Vagina (tissue), 2 donors: ENCODE measurements around the gene WDR7. TPM values are rescaled to one million over a fixed set of nuclear protein-coding genes. Genes with fewer than 3 reads are reported as not detected.
A peak's percentile ranks its signal among the peaks of the same experiment; 100 is the strongest.

Experiments used
- DNase-seq, 2 donors: peaks; one replicate each; pipeline ENCODE4 v3.0.0-alpha.2; 2017; ENCODE audit errors: extremely low spot score in 2 of 2
- H3K27ac ChIP-seq: fragments of 200-600 bp; sonication (generic); one replicate; pipeline ENCODE4 v1.5.1; 2019
- H3K27me3 ChIP-seq: fragments of 200-600 bp; sonication (generic); one replicate; pipeline ENCODE4 v1.5.1; 2019
- H3K36me3 ChIP-seq, 2 donors: fragments of 200-600 bp; sonication (generic); one replicate each; pipeline ENCODE4 v1.5.1; 2017 to 2019
- H3K4me1 ChIP-seq: fragments of 200-600 bp; sonication (generic); one replicate; pipeline ENCODE4 v1.5.1; 2019
- H3K4me3 ChIP-seq, 2 donors: fragments of 200-600 bp; sonication (generic); 1 replicate in 1 of 2; 2 replicates in 1 of 2; pipeline ENCODE4 v1.5.1; 2016 to 2019
- H3K9me3 ChIP-seq: fragments of 200-600 bp; sonication (generic); one replicate; pipeline ENCODE4 v1.5.1; 2019
- CTCF ChIP-seq, 3 experiments: fragments of 450-650 bp in 2 of 3; fragments of 200-600 bp in 1 of 3; sonication (generic) in 1 of 3; IDR thresholded peaks; one replicate each; pipeline ENCODE4 v1.5.1; 2017 to 2019; ENCODE audit warnings: antibody characterized with exemption in 3 of 3, mild to moderate bottlenecking in 2 of 3, moderate library complexity in 2 of 3
- POLR2A ChIP-seq, 2 donors: fragments of 450-650 bp; IDR thresholded peaks; one replicate each; pipeline ENCODE4 v1.6.1; 2017; ENCODE audit warnings: antibody characterized with exemption in 2 of 2, mild to moderate bottlenecking in 2 of 2, moderate library complexity in 2 of 2
- POLR2AphosphoS5 ChIP-seq, 2 donors: sonication (generic); formaldehyde crosslinking; IDR thresholded peaks; one replicate each; pipeline ENCODE4 v1.9.0; 2017; ENCODE audit warnings: antibody characterized with exemption in 2 of 2, mild to moderate bottlenecking in 2 of 2, low read depth in 1 of 2; ENCODE audit not compliant: insufficient read depth in 1 of 2
- intact Hi-C: fragments of 100-400 bp; cut with DNase I; formaldehyde crosslinking; loops from one replicate; pipeline ENCODE4 v1.15.1; 2023
- total RNA-seq: library from RNA; depleted of rRNA; stranded (reverse); fragments of >200 nt; gene quantifications from one replicate; pipeline ENCODE4 v1.2.3, GENCODE V29; 2016

The WDR7 gene
- total RNA-seq, 1 donor from 2014 or later = 26.3 TPM

GRCh38 chr18:56638232-56639103, 12.7 kb upstream of the WDR7 start, which contains the start of gene TXNL1:
TSS of gene TXNL1 (minus strand) at chr18:56638592. CDS start at chr18:56638440, 152 bp downstream.
- no peaks in the 10 kb centered on the region for H3K9me3 ChIP-seq
- DNase-seq = peak; percentile 99
- H3K4me3 ChIP-seq = peak within 1 kb of the TSS; percentile 86 to 89
- peaks cover 34% of the 10 kb centered on the region for H3K4me1 ChIP-seq
- intact Hi-C loops = no loop called here
- H3K27me3 ChIP-seq = no peaks in the 10 kb centered on the region
- H3K27ac ChIP-seq = peak within 1 kb of the TSS; percentile 96
- TF ChIP-seq POLR2A (IDR thresholded peaks at IDR 0.05) = peak in 1 of 2 donors; percentile 80
- TF ChIP-seq POLR2AphosphoS5 (IDR thresholded peaks at IDR 0.05; ENCODE audit: insufficient read depth in 1 of 2, low read depth in 1 of 2) = peak; percentile 95 to 97
- TF ChIP-seq CTCF (IDR thresholded peaks at IDR 0.05) = no peak
- H3K36me3 ChIP-seq = no peaks in the 10 kb centered on the region

- no peak for TF ChIP-seq POLR2A (IDR thresholded peaks at IDR 0.05)
- Histone ChIP-seq H3K4me3 (peak overlapping the region; percentile 86 to 89), H3K36me3 (no peaks in the 10 kb centered on the region), H3K4me1 (peaks cover 34% of the 10 kb centered on the region), H3K27ac (peak overlapping the region; percentile 96), H3K27me3 (no peaks in the 10 kb centered on the region), H3K9me3 (no peaks in the 10 kb centered on the region)
- intact Hi-C loops = no loop called here
- DNase-seq = no peak
These were observed 12.1 kb upstream of the WDR7 start for GRCh38 chr18:56639104-56639381.

- Histone ChIP-seq H3K27me3 (no peaks in the 10 kb centered on the region), H3K4me1 (peaks cover 28% of the 10 kb centered on the region), H3K9me3 (no peaks in the 10 kb centered on the region), H3K4me3 (no peak overlapping the region), H3K27ac (no peak overlapping the region), H3K36me3 (no peaks in the 10 kb centered on the region)
- intact Hi-C loops = no loop called here
- no peak for DNase-seq
- no peak for TF ChIP-seq POLR2AphosphoS5 (IDR thresholded peaks at IDR 0.05; ENCODE audit: insufficient read depth in 1 of 2, low read depth in 1 of 2)
- TF ChIP-seq CTCF (IDR thresholded peaks at IDR 0.05) = no peak
- no peak for TF ChIP-seq POLR2A (IDR thresholded peaks at IDR 0.05)
These were observed 11.6 kb upstream of the WDR7 start for GRCh38 chr18:56639571-56639970.

GRCh38 chr18:56641714-56642337, 9.3 kb upstream of the WDR7 start:
- H3K4me1 ChIP-seq = peaks cover 6% of the 10 kb centered on the region
- intact Hi-C loops = no loop called here
- H3K4me3 ChIP-seq = no peak overlapping the region
- no peaks in the 10 kb centered on the region for H3K9me3 ChIP-seq
- no peaks in the 10 kb centered on the region for H3K36me3 ChIP-seq
- H3K27ac ChIP-seq = no peak overlapping the region
- TF ChIP-seq POLR2AphosphoS5 (IDR thresholded peaks at IDR 0.05; ENCODE audit: insufficient read depth in 1 of 2, low read depth in 1 of 2) = no peak
- no peak for TF ChIP-seq CTCF (IDR thresholded peaks at IDR 0.05)
- H3K27me3 ChIP-seq = no peaks in the 10 kb centered on the region
- DNase-seq = no peak

- no peaks in the 10 kb centered on the region for H3K4me1 ChIP-seq
- no peak for TF ChIP-seq POLR2AphosphoS5 (IDR thresholded peaks at IDR 0.05; ENCODE audit: insufficient read depth in 1 of 2, low read depth in 1 of 2)
- TF ChIP-seq CTCF (IDR thresholded peaks at IDR 0.05) = no peak
- TF ChIP-seq POLR2A (IDR thresholded peaks at IDR 0.05) = no peak
- H3K27me3 ChIP-seq = no peaks in the 10 kb centered on the region
- H3K9me3 ChIP-seq = no peaks in the 10 kb centered on the region
- intact Hi-C loops = no loop called here
- H3K27ac ChIP-seq = no peak overlapping the region
- no peak overlapping the region for H3K4me3 ChIP-seq
- H3K36me3 ChIP-seq = no peaks in the 10 kb centered on the region
- DNase-seq = no peak
These were observed 7.8 kb upstream of the WDR7 start for GRCh38 chr18:56643381-56643780.
